Stimulated activated CD8-positive, alpha-beta memory T cell treated with anti-CD3 and anti-CD28 coated beads, Interleukin-2, amount 100 ng/mL, for 1 hour (primary cell): ENCODE results near the gene USP34.

ENCODE experiments used
- DNase-seq, 2 donors: peaks; one replicate each; pipeline ENCODE4 v3.0.0-alpha.2; 2020; ENCODE audit warnings: low read depth in 2 of 2

USP34 gene

DNA sequence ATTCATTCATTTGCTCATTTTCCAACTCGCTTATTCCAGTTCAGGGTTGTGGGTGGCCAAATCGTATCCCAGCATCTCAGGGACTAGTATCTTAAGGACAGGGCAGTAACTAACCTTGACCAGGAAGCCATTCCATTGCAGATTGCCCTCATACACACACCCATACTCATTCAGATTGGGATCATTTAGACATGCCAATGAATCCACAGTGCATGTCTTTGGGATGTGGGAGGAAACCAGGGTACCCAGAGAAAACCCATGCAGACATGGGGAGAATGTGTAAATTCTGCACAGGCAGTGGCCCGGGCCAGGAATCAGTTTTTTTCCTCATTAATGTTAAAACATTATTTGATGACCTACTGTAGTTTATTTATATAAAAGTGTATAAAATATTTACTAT lies 150.7 kb downstream of the USP34 start:
- no peak for DNase-seq

DNA sequence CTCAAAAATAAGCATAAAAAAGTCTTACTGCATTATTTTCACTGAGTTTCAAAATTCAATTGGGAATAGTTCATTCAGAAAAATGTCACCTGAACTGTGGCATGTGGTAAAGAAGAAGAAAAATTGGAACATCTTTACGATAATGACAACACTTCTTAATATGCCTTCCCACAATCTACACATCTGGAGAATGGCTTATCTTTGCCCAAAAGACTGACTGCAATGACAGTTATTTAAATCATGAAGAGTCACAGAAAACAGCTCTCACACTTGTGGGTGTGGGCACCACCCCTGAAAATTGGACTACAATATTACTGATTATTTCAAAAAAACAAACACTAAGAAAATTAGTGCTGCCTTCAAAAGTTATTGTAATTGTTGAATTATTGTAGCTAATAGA lies 152.3 kb downstream of the USP34 start:
- DNase-seq: no peak

DNA sequence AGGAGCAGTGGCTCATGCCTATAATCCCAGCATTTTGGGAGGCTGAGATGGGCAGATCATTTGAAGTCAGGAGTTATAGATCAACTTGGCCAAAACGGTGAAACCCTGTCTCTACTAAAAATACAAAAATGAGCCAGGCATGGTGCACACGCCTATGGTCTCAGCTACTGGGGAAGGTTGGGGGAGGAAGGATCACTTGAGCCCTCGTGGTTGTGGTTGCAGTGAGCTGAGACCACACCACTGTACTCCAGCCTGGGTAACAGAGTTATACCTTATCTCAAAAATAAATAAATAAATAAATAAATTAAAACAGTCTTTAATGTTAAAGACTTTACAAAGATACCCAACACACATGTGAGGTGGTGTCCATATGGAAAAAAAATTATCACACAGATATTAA lies 174.9 kb downstream of the USP34 start:
- DNase-seq: no peak

GRCh38 chr2:61291851-61292575 lies 178.9 kb downstream of the USP34 start:
- DNase-seq: no peak

GRCh38 chr2:61288070-61288841 lies 182.6 kb downstream of the USP34 start:
- DNase-seq: no peak

- DNase-seq: no peak
These were observed 183.6 kb downstream of the USP34 start for GRCh38 chr2:61287254-61287653.

DNA sequence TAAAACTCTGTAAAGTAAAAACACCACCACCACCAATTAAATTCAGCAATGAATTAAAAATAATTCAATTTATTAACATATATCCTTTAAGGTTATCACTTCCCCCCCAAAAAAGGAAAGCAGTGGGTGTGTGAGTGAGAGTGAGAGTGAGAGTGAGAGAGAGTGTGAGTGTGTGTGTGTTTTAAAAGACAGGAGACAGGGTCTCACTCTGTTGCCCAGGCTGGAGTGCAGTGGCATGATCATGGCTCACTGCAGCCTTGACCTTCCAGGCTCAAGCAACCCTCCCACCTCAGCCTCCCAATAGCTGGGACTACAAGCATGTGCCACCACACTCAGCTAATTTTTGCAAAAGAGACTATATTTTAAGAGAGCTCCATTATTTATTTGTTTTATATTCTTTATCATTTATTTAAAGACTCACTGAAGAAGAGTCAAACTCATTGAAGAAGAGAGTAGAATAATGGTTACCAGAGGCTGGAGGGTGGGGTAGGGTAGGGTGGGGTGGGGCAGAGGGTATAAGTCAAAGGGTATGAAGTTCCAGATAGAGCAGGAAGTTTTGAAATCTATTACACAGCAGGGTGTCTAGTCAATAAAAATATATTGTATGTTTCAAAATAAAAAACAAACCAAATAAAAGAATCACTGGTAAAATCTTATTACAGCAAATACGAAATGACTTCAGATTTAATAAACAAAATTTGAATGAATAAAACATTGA lies 187.3 kb downstream of the USP34 start:
- DNase-seq: no peak

DNA sequence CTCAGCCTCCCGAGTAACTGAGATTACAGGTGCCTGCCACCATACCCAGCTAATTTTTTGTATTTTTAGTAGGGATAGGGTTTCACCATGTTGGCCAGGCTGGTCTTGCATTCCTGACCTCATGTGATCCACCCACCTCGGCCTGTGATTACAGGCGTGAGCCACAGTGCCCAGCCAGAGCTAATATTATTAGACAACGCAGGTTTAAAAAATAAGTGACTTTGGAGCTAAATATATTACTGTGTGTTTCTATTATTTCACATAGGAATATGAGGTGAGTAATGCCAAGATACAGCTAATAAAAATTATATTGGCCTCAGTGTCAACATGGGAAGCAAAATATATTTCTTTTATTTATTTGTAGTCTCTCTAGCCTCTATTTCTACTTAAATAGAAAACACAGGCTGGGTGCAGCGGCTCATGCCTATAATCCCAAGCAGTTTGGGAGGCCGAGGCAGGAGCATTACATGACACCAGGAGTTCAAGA lies 188.7 kb downstream of the USP34 start:
- no peak for DNase-seq

GRCh38 chr2:61281321-61281720 lies 189.6 kb downstream of the USP34 start:
- no peak for DNase-seq

DNA sequence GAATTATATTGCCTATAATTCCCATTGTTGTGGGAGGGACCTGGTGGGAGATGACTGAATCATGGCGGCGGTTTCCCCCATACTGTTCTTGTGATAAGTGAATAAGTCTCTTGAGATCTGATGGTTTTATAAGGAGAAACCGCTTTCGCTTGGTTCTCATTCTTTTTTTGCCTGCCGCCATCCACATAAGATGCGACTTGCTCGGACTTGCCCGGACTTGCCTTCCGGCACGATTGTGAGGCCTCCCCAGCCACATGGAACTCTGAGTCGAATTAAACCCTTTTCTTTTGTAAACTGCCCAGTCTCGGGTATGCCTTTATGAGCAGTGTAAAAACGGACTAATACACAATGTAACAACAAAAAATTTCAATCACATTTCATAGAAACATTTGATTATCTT lies 193.1 kb downstream of the USP34 start:
- no peak for DNase-seq

- DNase-seq: no peak
These were observed 195.2 kb downstream of the USP34 start for GRCh38 chr2:61275575-61276184.

DNA sequence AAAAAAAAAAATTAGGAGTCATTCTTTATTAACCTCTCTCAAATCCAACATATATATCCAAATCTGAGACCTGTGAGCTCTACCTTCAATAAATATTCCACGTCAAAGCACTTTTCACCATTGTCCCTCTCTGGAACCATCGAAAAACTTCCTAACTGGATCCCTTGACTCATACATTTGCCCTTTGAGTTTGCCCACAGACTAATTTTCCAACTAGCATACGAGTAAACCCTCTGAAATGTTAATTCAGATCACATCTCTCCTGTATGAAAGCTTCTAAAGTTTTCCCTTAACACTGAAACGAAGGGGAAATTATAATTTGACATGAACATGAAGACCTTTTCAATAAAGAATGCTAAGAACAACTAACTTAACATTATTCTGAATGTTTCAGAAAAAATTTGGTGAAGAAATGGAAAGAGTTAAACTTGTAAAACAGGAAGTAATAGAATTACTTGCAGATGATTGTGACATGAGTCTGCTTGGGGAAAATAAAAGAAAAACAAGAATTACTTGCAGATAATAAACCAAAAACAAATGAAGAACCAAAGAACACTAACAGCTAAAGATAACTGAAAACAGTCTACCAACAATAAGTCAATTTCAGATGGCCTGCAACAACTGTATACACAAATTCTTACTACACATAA lies 198.3 kb downstream of the USP34 start:
- no peak for DNase-seq

DNA sequence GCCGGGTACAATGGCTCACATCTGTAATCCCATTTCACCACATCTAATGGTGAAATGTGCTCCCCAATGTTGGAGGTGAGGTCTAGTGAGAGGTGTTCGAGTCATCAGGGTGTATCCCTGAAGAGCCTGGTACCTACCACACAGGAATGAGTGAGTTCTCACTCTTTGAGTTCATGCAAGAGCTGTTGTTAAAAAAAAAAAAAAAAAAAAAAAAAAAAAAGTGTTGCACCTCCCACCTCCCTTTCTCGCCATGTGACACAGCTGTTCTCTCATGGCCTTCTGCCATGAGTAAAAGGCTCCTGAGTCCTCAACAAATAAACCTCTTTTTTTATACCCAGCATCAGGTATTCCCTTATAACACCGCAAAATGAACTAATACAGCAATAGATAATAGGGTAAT lies 202.6 kb downstream of the USP34 start:
- no peak for DNase-seq

DNA sequence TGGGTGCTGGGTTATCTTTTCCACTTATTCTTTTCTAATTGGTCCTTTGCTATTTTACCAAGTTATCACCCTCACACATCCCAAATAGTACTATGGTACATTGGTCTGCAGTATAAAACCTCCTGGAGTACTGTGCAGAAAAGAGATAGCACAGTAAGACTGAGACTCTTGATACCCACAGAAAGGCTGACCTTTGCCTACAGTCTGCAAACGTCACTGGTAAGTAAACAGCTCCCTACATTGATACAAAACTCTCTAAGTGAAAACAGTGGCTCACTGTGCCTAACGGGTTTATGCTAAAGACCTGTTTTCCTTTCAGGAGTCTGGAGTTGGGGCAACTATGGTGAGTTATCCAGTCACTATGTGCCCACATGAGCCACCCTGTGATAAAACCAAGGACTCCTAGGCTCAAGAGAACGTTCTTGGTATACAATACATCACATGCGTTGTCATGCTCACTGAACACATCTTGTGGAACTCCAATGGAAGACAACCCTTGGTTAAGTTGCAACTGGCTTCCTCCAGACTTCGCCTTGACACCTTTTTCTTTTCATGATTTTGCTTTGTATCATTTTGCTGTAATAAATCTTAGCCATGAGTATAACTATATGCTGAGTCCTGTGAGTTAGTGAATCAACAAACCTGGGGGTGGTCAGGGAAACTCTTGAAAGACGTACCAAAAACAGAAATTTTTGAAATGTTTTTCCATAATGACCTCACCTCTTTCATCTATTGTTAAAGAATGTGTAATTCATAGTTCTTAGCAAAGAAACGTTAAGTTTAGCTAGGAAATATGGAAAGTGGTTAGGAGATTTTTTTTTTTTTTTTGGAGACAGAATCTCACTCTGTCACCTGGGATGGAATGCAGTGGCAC lies 204.0 kb downstream of the USP34 start:
- DNase-seq: no peak

- DNase-seq: no peak
These were observed 207.1 kb downstream of the USP34 start for GRCh38 chr2:61263830-61264229.

- DNase-seq: no peak
These were observed 208.2 kb downstream of the USP34 start for GRCh38 chr2:61262699-61263098.

DNA sequence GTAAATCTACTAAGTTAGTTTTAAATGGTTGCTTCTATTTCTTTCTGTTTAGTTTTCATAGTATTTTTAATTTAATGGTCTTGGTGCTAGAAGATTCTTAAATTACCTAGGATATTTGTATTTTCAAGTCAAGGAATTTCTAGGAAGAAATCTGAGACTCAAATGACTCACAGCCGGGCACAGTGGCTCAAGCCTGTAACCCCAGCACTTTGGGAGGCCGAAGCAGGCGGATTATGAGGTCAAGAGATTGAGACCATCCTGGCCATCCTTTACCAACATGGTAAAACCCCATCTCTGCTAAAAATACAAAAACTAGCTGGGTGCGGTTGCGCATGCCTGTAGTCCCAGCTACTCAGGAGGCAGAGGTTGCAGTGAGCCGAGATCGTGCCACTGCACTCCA lies 213.4 kb downstream of the USP34 start:
- no peak for DNase-seq

GRCh38 chr2:61255580-61256437 lies 215.1 kb downstream of the USP34 start:
- no peak for DNase-seq

GRCh38 chr2:61254536-61254935 lies 216.4 kb downstream of the USP34 start:
- no peak for DNase-seq

DNA sequence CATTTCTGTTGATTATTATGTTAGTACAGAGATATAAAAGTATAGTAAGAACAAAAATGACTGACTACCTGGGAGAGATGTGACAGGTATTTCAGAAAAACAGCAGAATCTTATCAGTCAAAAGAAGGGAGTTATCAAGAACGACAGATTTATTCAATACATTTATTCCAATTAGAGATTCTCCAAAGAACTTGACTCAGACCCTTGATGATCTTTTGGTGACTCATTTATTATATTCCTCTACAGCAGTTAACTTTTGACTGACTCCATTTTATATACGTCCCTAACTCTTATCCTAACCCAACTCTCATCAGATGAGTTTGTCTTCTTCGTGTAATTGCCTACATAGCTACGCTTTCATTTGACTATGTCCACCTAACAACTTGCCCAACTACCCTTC lies 217.8 kb downstream of the USP34 start:
- no peak for DNase-seq
